Stimulated activated CD8-positive, alpha-beta memory T cell treated with anti-CD3 and anti-CD28 coated beads, Interleukin-4, amount 100 ng/mL, for 4 hours (primary cell): ENCODE results near the gene ADCY2.

Experiments used
- DNase-seq, 2 donors: peaks; one replicate each; pipeline ENCODE4 v3.0.0-alpha.2; 2020; ENCODE audit warnings: low read depth in 2 of 2, low spot score in 1 of 2

The ADCY2 gene

DNA sequence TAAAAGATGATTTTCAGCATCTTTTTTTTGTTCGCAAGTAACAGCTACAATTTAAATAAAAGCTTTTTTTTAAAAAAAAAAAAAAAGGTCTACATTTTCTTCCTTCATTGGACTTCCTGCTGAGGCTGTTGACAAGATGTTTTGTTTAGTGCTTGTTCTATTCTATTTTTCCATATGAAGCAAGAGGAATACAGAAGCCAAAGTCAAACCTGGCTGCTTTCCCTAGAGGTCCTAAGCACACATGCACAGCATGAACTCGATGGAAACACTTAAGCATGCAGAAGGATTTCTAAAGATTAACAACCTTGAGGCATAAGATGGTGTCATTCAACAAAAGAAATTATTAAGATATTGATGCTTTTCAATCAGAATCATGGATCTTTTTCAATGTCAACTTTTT, 105.1 kb downstream of the ADCY2 start:
- no peak for DNase-seq

DNA sequence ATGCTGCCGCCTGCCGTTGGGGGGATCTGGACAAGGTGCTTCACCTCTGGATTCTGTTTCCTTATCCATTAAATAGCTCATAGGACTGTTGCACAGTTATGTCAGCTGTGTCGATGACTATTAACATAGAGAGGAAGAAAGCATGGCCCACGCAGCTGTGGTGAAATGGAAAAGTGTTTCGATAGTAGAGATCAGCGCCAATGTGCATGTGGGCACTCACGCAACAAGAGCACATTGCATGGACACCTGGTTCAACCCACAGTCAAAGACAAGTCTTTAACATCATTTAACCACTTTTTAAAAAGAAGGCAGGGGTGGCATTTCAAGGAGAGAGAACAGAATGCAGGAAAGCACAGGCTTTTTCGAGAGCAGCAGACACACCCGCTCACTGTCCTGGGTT, 107.6 kb downstream of the ADCY2 start:
- no peak for DNase-seq

GRCh38 chr5:7515284-7515914, 119.5 kb downstream of the ADCY2 start:
- no peak for DNase-seq

- no peak for DNase-seq
These were observed 120.3 kb downstream of the ADCY2 start for GRCh38 chr5:7516253-7516652.

DNA sequence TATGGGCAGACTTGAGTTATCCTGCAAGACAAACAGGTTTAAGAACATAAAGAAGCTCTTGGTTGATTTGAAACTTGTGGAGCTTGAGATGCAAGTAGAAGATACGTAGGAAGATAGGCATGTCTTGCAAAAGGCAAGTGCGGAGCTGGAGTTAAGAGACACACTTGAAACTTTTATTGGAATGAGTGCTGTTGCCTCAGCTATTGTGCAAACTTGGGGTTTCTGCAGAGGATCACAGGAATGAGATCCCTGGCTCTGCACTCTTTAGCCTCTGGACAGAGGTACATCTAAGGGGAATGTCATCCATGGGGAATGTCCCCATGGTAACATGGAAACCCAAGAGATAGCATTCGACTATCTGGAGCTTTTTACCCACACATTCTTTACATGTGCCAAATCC, 121.1 kb downstream of the ADCY2 start:
- DNase-seq = no peak

- no peak for DNase-seq
These were observed 123.1 kb downstream of the ADCY2 start for GRCh38 chr5:7518947-7519560.

DNA sequence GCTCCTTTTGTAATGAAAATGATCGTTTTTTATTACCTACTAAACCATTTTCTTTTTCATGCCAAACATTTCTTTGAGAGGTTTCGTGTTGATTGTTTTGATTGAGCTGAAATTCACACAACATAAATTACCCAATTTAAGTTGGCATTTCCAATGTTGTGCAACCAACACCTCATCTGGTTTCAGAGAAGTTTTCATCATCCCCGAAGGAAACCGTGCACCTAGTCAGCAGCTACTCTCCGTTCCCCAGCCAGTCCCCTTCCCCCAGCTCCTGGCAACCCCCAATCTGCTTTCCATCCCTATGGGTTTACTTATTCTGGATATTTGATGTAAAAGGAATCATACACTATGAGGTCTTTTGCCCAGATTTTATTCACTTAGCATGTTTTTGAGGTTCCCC, 123.6 kb downstream of the ADCY2 start:
- no peak for DNase-seq

DNA sequence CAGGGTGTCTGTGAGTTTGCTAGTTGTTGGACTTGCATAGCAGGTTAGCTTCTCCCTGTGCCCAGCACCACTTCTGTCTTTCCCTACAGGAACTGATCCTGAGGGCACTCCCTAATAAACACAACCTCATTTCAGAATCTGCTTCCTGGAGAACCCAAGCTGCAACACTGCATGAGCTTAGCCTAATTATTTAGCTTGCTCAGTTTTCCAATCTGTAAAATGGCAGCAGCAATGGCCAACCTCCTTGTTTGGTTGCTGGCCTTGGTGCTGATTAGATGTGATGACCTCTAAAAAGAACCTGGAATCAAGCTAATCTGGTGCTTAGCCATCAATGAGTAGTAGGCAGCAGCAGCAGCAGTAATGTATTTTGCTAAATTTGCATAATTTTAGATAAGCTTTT, 133.9 kb downstream of the ADCY2 start:
- DNase-seq = no peak

DNA sequence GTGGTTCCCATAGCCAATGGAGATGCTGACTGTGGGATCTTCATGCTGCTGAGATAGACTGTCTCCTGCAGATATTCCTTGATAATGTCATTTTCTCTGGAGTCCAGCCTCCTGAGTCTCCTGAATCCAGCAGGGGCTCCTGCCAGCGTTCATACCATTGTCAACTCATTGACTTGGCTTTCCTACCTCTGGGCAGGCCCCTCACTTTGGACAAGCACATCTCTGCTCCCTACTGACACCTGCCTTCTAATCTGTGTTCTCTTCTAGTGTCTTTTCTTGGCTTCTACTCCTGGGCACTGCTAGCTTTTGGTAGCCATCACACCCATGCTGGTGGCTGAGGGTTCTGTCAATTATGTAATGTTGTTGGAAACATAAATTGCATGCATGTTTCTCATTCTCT, 138.0 kb downstream of the ADCY2 start:
- no peak for DNase-seq

DNA sequence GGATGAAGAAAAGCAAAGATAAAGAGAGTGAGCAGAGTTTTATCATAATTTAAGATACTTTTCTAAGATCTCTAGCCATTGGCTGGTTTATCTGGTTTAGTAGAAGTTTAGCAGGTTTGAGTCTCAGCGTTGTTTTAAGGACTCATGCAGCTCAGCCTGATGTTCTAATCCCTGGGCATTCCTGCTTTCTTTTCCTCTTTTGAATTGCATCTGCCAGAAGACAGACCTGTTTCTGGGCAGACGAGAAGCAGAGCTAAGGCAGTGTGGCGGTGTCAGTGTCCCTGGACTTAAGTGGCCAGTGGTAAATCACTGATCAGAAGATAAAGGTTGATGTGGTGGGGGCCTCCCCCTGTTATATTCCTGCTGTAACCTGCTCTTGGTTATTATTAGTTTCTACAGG, 138.6 kb downstream of the ADCY2 start:
- no peak for DNase-seq

DNA sequence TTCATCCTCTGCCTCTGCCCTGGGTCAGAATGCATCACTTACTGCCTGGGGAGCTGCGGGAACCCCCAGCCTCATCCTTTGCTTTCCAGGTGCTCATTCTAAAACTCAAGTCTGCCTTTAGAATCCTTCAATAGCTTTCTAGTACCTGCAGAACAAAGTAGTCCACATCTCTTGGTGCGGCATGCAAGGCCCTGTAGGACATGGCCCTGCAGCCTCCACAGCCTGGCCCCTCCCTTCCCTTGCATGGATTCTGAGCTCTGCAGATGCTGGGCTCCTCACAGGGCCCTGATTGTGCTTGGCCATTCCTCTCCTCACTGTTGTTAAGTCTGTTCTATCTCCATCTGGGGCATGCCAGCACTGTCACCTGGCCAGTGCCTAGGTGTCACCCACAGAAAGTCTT, 141.6 kb downstream of the ADCY2 start:
- no peak for DNase-seq

DNA sequence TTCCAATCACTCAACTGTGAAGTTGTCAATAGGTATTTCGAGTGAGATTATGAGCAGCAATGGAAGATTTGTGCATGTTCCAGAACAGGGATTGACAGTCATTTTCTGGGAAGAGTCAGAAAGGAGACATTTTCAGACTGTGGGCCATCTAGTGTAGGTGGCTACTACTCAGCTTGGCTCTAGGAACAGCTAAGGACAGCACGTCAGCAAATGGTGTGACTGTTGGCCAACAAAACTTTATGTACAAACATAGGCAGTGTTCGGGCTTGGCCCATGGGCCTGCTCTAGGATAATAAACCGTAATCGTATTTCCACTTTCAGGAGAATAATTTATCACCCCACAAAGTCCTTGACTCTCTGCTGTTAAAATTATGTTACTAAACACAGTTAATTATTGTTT, 143.6 kb downstream of the ADCY2 start:
- DNase-seq = no peak

DNA sequence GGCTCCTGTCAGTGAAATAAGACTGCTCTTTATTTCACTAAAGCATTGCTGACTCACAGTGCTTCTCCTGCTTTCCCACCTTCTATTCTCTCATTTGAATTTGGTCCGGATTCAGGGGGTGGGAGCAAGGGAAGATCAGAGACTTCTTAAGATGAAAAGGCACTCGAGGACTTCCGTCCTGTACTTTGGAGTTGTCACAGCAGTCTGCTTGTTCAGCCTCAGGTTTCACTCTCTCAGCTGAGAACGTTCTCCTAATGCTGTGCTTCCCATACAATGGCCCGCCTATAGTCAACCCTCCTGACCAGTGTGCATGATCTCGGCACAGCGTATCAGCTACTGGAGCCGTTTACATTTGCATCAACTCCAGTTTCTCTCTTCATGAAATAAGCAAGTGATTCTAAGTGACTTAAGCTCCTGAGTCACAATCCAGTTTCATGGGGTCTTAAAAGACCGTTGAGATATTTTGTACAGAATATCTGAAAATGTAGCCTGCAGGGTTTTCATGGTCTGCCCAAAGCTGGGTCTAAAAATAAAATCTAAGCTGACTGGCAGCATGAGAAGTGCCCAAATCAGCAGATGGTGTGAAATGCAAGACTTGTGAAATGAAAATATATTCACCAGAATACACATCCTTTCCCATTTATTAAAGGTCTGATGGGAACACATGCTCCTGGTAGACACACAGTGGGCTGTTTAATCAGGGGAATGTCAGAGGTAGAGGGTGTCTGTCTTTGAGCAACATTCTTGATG, 145.0 kb downstream of the ADCY2 start:
- no peak for DNase-seq

DNA sequence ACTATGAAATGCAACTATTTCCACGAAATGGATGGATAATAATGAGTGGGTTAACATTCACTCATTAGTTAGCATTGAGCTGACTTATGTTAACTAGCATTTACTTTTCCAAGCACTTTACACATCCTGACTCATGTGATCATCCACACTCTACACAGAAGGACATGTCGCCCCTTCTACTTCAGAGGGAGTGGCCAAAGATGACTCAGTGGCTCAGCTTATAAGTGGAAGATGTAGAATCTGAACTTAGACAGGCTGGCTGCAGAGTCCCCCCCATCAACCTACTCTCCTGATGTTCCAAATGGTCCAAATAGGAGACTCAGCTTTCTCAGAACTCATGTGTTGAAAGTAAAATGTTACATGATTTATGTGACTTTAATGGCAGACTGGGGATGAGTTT, 146.0 kb downstream of the ADCY2 start:
- DNase-seq = no peak

GRCh38 chr5:7546555-7546954, 150.6 kb downstream of the ADCY2 start:
- DNase-seq = no peak

DNA sequence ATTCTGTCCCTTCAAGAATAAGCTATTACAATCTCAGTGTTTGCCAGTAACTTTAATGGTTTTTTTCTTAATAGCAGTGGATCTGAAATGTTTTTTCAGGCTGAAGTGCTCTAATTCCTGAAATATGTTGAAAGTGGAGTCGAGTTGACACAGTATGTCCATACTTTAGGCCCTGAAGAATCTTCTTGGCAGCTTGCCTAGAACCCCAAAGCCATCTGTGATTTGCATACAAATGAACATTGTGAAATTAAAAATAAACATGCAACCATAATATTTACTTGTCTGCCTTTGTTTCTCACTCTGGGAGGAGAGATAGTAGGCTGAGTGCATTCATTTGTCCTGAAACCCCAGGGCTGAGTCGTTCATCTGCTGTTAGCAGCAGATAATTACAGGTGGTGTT, 152.7 kb downstream of the ADCY2 start:
- DNase-seq = no peak

DNA sequence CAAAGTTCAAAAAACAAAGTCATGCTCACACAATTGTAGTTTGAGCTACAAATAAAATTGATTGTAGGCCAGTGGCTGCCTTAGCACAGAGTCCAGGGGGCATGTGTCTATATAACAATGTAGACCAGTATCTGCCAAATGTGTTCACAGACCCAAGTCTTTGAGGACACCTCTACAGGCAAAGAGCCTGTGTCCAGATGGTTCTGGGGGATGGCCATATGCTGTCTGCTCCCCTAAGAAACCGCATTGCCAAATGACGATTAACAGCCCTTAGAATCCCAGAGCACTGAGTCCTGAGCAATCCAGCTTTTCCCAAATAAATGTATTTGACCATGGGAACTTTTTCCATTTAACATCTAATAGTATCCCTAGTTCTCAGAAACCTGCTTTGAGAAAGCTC, 169.6 kb downstream of the ADCY2 start:
- DNase-seq = no peak

- DNase-seq = no peak
These were observed 180.2 kb downstream of the ADCY2 start for GRCh38 chr5:7576023-7576715.

- no peak for DNase-seq
These were observed 181.4 kb downstream of the ADCY2 start for GRCh38 chr5:7577381-7577780.

DNA sequence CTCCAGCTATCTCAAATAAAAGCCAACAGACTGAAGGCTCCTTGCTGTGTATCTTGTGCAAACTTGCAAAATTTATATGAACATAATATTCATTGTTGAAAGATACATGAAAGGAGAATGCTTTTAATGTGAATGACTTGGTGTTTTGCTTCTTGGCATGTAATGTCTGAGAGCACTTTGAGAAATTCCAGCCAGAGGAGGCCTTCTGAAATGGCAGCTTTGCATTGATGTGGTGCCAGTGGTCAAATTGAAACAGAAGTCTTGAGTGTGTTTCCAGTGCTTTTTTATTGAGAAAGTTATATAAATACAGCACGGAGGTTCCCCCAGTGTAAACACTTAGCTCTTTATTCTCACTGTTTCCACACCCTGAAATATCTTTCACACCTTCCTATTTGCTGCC, 182.1 kb downstream of the ADCY2 start:
- no peak for DNase-seq

DNA sequence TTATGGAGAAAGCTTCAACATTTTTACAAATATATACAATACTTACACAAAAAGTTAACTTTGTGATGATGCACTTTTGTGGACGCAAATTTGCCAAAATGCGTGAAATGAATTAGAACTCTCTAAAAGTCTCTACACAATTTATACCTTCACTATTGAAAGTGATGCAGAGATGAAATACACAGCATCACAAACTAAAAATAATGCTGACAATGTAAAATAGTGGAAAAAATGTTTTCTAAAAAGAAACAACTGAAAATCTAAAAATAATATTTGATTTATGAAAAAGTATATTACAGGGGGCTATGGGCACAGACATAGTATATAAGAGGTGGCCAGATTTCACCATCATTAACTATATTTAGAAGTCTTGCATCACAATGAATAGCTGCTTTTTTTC, 188.8 kb downstream of the ADCY2 start:
- DNase-seq = no peak

GRCh38 chr5:7585807-7586206, 189.9 kb downstream of the ADCY2 start:
- no peak for DNase-seq
